Endothelial cell of hepatic sinusoid (primary cell): ENCODE measurements around the gene SH2D1B.
"Not testable (repeated sequence)": the region's sequence is repeated elsewhere in the genome, so short reads cannot be mapped to it uniquely, and the experiment has no call there.

Source experiments
- in situ Hi-C: cut with HindIII; loops from 2 replicates; pipeline ENCODE4 v1.10.0; 2017; ENCODE audit warnings: low sequenced_read_pairs

SH2D1B gene

GRCh38 chr1:162365284-162366020, 46.5 kb downstream of the SH2D1B start:
- in situ Hi-C loops = no loop called here

GRCh38 chr1:162364498-162364897, 47.4 kb downstream of the SH2D1B start:
- in situ Hi-C loops = no loop called here

GRCh38 chr1:162363823-162364222, 48.1 kb downstream of the SH2D1B start:
- in situ Hi-C loops = no loop called here

GRCh38 chr1:162361349-162361748, 50.6 kb downstream of the SH2D1B start:
- in situ Hi-C loops = no loop called here

- in situ Hi-C loops = no loop called here
Measured at GRCh38 chr1:162360874-162361260, 51.1 kb downstream of the SH2D1B start.

- in situ Hi-C loops = no loop called here
Measured at GRCh38 chr1:162360237-162360873, 51.6 kb downstream of the SH2D1B start.

- in situ Hi-C loops = no loop called here
Measured at GRCh38 chr1:162359523-162360236, 52.3 kb downstream of the SH2D1B start.

GRCh38 chr1:162358928-162359327, 53.0 kb downstream of the SH2D1B start:
- in situ Hi-C loops = no loop called here

GRCh38 chr1:162357681-162358266, 54.2 kb downstream of the SH2D1B start:
- in situ Hi-C loops = no loop called here

- in situ Hi-C loops = no loop called here
Measured at GRCh38 chr1:162353702-162354101, 58.2 kb downstream of the SH2D1B start.

GRCh38 chr1:162353078-162353477, 58.9 kb downstream of the SH2D1B start:
- in situ Hi-C loops = no loop called here

GRCh38 chr1:162351874-162352273, 60.1 kb downstream of the SH2D1B start:
- in situ Hi-C loops = not testable (repeated sequence)

GRCh38 chr1:162351246-162351842, 60.6 kb downstream of the SH2D1B start:
- in situ Hi-C loops = no loop called here

GRCh38 chr1:162349635-162350330, 62.2 kb downstream of the SH2D1B start:
- in situ Hi-C loops = no loop called here

GRCh38 chr1:162347281-162347680, 64.7 kb downstream of the SH2D1B start:
- in situ Hi-C loops = no loop called here
